ENCODE results near the gene PATJ.

Gene PATJ

GRCh38 chr1:62208970-62209369 is 466.7 kb downstream of the PATJ start:
- Histone ChIP-seq H3K9me3 (no peaks in the 10 kb centered on the region), H3K4me1 (ENCODE audit: control insufficient read depth in 1 of 2, insufficient read depth in 1 of 2, low read depth in 1 of 2, low read length in 1 of 2) (no peaks in the 10 kb centered on the region), H3K27ac (no peak overlapping the region), H3K36me3 (no peaks in the 10 kb centered on the region), H3K27me3 (no peaks in the 10 kb centered on the region), H3K4me3 (ENCODE audit: low read depth in 1 of 2, low read length in 1 of 2) (no peak overlapping the region)
- no peak for TF ChIP-seq CTCF (IDR thresholded peaks at IDR 0.05)

DNA sequence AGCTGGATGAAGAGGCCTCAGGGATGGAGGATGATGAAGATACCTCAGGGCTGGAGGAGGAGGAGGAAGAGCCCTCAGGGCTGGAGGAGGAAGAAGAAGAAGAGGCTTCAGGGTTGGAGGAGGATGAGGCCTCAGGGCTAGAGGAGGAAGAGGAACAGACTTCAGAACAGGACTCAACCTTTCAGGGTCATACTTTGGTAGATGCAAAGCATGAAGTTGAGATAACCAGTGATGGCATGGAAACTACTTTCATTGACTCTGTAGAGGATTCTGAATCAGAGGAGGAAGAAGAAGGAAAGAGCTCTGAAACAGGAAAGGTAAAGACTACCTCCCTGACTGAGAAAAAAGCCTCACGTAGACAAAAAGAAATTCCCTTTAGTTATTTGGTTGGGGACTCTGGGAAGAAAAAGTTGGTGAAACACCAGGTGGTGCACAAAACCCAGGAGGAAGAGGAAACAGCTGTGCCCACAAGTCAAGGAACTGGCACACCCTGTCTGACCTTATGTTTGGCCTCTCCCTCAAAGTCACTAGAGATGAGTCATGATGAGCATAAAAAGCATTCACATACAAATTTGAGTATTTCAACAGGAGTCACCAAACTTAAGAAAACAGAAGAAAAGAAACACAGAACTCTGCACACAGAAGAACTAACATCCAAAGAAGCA is 467.8 kb downstream of the PATJ start:
- H3K27ac ChIP-seq: no peak overlapping the region
- H3K27me3 ChIP-seq: no peaks in the 10 kb centered on the region
- H3K36me3 ChIP-seq: no peaks in the 10 kb centered on the region
- no peaks in the 10 kb centered on the region for H3K9me3 ChIP-seq
- H3K4me1 ChIP-seq (ENCODE audit: control insufficient read depth in 1 of 2, insufficient read depth in 1 of 2, low read depth in 1 of 2, low read length in 1 of 2): no peaks in the 10 kb centered on the region
- no peak for TF ChIP-seq CTCF (IDR thresholded peaks at IDR 0.05)
- H3K4me3 ChIP-seq (ENCODE audit: low read depth in 1 of 2, low read length in 1 of 2): no peak overlapping the region

DNA sequence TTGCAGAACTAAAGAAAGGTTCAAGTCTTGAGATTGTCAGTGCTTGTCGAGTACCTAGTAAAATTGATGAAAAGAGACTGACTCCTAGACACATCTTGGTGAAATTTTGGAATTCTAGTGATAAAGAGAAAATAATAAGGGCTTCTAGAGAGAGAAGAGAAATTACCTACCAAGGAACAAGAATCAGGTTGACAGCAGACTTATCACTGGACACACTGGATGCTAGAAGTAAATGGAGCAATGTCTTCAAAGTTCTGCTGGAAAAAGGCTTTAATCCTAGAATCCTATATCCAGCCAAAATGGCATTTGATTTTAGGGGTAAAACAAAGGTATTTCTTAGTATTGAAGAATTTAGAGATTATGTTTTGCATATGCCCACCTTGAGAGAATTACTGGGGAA is 468.7 kb downstream of the PATJ start:
- no peaks in the 10 kb centered on the region for H3K4me1 ChIP-seq (ENCODE audit: control insufficient read depth in 1 of 2, insufficient read depth in 1 of 2, low read depth in 1 of 2, low read length in 1 of 2)
- no peaks in the 10 kb centered on the region for H3K9me3 ChIP-seq
- no peaks in the 10 kb centered on the region for H3K36me3 ChIP-seq
- TF ChIP-seq CTCF (IDR thresholded peaks at IDR 0.05): no peak
- H3K27me3 ChIP-seq: no peaks in the 10 kb centered on the region
- no peak overlapping the region for H3K27ac ChIP-seq
- no peak overlapping the region for H3K4me3 ChIP-seq (ENCODE audit: low read depth in 1 of 2, low read length in 1 of 2)

- Histone ChIP-seq H3K4me1 (ENCODE audit: control insufficient read depth in 1 of 2, insufficient read depth in 1 of 2, low read depth in 1 of 2, low read length in 1 of 2) (no peaks in the 10 kb centered on the region), H3K9me3 (no peaks in the 10 kb centered on the region), H3K36me3 (no peaks in the 10 kb centered on the region), H3K27me3 (no peaks in the 10 kb centered on the region), H3K4me3 (ENCODE audit: low read depth in 1 of 2, low read length in 1 of 2) (no peak overlapping the region), H3K27ac (no peak overlapping the region)
- TF ChIP-seq CTCF (IDR thresholded peaks at IDR 0.05): no peak
These were observed 470.1 kb downstream of the PATJ start for GRCh38 chr1:62212411-62212810.

DNA sequence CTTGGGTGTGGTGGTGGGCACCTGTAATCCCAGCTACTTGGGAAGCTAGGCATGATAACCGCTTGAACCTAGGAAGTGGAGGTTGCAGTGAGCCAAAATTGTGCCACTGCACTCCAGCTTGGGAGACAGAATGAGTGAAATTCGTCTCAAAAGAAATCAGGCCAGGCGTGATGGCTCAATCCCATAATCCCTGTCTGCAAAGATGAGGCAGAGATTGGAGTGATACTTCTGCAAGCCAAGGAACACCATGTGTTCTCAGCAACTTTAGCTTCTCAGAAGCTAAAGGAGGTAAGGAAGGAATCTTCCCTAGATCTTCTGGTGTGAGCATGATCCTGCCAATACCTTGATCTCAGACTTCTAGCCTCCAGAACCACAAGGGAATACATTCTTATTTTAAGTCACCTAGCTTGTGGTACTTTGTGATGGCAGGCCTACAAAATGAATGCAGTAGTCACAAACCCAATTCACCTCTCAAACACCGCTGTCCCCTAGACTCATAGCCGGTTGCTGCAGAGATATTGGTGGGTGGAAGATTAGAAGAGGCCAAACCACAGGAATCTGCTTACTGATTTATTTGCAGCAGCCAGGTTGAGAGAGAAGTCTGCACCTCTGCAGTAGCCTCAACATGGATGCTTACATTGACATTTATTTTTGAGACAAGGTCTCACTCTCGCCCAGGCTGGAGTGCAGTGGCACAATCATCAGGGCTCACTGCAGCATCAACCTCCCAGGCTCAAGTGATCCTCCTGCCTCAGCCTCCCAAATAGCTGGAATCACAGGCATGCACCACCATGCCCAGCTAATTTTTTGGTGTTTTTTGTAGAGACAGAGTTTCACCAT is 471.0 kb downstream of the PATJ start:
- no peaks in the 10 kb centered on the region for H3K36me3 ChIP-seq
- H3K27ac ChIP-seq: no peak overlapping the region
- no peaks in the 10 kb centered on the region for H3K27me3 ChIP-seq
- TF ChIP-seq CTCF (IDR thresholded peaks at IDR 0.05): no peak
- H3K4me3 ChIP-seq (ENCODE audit: low read depth in 1 of 2, low read length in 1 of 2): no peak overlapping the region
- no peaks in the 10 kb centered on the region for H3K4me1 ChIP-seq (ENCODE audit: control insufficient read depth in 1 of 2, insufficient read depth in 1 of 2, low read depth in 1 of 2, low read length in 1 of 2)
- no peaks in the 10 kb centered on the region for H3K9me3 ChIP-seq

Data from neutrophil (primary cell).